Stimulated activated CD8-positive, alpha-beta memory T cell treated with anti-CD3 and anti-CD28 coated beads, Interleukin-15, amount 100 ng/mL, for 4 hours (primary cell): ENCODE results near the gene LIN54.
"Not testable (repeated sequence)": the region's sequence is repeated elsewhere in the genome, so short reads cannot be mapped to it uniquely, and the experiment has no call there.

Experiments
- DNase-seq, 2 donors: peaks; one replicate each; pipeline ENCODE4 v3.0.0-alpha.2; 2020; ENCODE audit warnings: low read depth in 2 of 2

The LIN54 gene

DNA sequence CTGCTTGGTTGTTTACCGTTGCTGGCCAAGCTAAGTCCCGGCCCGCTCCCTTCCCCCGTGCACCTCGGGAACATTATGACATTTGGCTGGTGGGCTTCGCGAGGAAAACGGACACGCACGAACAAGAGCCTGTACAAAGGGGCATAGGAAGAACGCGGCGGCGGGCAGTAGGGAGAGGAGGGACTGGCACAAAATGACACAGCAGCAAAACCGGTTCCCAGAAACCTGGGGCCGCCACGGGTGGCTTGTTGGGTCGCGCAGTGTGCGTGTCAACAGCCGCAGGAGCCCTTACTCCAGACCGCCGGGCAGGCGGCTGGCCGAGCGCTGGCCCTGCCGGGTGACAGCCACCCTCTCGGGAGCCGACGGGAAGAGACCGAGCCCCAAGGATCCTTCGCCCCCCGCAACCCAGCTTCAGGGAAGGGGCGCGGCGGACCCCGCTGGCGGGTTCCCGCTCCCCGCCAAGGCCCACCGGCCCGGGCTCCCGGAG is 1.6 kb upstream of the LIN54 start:
- no peak for DNase-seq

DNA sequence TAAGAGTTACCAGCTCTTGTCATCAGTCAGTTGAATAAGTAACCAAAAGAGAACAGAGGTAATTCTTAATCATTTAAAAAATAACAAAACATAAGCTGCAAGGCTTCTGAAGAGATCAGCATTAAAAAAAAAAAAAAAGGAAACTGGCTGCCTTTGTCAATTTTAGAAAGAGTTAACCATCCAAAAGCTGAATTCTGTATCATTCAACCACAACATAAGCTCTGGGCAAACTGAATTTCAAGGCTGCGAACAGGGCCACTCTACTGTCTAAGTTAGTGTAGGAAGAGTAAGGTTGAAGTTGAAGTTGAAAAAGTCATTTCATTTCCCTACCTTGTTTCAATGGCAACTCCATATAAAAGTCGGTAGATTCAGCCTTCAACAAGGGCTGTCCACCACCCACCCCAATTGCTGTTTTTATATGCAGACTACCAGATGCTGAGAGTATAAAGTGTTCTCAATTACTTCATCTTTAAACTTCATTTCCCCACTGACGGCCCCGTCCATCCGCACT is 1.1 kb upstream of the LIN54 start:
- DNase-seq = no peak

GRCh38 chr4:83010111-83010521 is 507 bp downstream of the LIN54 start:
- no peak for DNase-seq

DNA sequence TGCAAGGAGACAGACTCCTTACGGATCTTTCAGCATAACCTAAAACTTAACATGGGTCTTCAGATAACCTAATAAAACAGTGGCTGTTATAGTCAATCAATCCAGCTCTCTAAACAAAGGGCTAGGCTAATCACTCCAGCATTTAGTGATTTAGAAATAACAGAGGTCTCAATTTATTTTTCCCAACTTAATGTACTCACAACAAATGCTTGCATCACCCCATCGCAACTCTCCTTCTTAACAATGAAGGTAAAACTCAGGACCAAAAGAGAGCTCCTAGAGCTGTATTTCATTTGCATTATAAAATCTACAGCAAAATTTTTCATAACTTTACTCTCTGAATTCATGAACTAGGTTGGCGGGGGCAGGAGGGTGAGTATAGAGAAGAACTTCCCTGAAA is 1.1 kb downstream of the LIN54 start:
- no peak for DNase-seq

DNA sequence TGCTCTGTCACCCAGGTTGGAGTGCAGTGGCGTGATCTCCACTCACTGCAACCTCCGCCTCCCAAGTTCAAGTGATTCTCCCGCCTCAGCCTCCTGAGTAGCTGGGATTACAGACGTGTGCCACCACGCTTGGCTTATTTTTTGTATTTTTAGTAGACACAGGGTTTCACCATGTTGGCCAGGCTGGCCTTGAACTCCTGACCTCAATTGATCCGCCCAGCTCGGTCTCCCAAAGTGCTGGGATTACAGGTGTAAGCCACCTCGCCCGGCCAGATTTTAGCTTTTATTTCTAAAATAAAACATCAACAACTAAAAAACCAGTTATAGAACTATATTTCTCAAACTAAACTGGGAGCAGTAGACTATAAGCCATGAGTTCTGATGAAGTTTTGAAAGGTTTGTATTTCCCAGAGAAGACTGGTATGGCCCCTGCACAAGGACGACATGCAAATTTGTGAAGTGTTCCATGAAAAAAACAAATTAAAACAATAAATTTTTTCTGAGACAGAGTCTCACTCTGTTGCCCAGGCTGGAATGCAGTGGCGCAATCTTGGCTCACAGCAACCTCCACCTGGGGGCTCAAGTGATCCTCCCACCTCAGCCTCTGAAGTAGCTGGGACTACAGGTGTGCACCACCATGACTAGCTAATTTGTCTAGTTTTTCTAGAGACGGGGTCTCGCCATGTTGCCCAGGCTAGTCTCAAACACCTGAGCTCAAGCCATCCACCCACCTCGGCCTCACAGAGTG is 7.4 kb downstream of the LIN54 start:
- DNase-seq = not testable (repeated sequence)

DNA sequence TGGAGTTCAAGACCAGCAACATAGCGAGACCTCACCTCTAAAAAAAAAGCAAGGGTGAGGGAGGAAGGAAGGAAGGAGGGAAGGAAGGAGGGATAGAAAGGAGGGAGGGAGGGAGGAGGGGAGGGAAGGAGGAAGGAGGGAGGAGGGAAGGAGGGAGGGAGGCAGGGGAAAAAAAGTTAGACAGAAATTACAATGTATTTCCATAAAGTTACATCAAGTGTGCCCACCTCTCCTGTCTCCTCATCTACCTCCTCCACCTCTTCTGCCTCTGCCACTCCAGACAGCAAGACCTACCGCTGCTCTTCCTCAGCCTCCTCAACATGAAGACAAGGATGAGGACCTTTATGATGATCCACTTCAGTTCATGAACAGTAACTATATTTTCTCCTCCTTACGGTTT is 8.3 kb downstream of the LIN54 start:
- no peak for DNase-seq

GRCh38 chr4:82998898-82999297 is 11.7 kb downstream of the LIN54 start:
- DNase-seq = no peak

GRCh38 chr4:82994834-82995233 is 15.8 kb downstream of the LIN54 start:
- DNase-seq = no peak

DNA sequence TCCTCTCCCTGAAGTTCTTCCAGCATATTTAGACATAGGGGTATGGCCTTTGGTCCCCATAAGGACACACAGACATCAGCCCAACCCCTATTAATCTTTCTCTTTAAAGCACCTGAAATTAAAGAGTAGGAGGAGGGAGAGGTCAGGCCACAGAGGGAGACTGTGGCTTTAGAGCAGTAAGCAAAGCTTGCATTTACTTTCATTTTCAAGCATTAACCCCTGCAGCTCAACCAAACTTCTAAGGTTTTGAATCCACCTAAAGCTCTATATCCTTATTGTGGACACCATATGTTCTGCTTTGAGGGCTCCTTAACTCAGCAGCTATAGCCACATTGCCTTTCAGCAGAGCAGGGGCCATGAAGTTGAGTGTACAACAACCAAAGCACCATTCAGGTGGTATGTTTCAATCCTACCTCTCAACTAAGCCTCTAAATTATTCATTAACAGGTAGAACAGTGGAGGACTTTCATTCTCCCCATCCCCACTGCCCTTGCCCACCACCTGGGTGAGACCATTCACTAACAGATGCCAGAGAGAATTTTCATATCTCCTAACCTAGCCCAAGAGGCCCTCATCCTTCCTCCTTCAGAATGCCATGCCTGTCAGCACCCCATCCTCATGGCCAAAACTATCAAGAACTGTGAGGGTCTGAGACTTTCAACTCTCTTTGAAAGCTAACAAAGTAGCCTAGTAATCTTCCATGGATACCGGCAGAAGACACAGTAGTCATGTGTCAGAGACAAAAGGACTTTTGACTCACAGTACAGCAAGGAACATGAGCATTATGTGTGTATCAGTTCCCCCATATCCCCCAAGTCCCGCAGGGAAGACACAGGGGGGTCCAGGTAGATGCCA is 20.8 kb downstream of the LIN54 start:
- DNase-seq = no peak

GRCh38 chr4:82988323-82988832 is 22.2 kb downstream of the LIN54 start:
- DNase-seq = no peak

GRCh38 chr4:82987519-82987918 is 23.1 kb downstream of the LIN54 start:
- DNase-seq = not testable (repeated sequence)

- no peak for DNase-seq
Observed at GRCh38 chr4:82984459-82984858, 26.2 kb downstream of the LIN54 start.

- no peak for DNase-seq
Observed at GRCh38 chr4:82983444-82983843, 27.2 kb downstream of the LIN54 start.

DNA sequence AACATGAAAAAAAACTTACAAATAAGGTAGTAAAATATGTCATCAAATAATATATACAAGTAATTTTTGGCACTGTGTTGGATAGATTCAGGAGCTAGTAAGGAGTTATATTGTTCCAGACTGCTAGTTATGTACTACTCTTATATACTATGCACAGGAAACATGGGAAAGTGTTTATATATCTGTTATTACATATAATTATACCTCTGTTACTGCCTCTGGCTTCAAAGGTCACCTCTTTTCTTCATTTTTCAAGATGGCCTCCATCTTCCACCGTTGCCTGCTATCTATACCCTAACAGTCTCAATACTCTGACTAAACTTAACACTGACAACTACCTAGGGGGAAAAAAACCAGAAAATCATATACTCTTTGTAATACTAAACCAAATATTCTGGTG is 29.5 kb downstream of the LIN54 start:
- DNase-seq = no peak

GRCh38 chr4:82975792-82976191 is 34.8 kb downstream of the LIN54 start:
- DNase-seq = no peak

DNA sequence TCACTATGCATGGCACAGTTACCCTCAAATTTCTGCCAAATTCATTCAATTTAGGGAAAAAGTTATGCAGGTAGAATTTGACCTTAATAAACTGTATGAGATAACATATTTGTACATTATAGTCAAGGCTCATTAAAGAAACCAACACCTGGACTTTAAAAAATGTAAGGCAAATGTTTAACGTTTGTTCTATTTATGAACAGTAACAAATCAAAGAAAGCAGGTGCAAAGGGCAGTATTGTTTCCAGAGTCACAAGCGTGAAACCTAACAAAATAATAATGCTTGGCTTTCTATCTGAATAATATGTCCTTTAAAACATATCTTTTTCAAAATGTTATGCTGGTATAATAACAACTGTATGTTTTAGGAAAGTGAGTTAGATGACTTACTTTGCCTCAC is 41.2 kb downstream of the LIN54 start:
- DNase-seq = no peak

- DNase-seq = no peak
Observed at GRCh38 chr4:82968972-82969371, 41.7 kb downstream of the LIN54 start.

DNA sequence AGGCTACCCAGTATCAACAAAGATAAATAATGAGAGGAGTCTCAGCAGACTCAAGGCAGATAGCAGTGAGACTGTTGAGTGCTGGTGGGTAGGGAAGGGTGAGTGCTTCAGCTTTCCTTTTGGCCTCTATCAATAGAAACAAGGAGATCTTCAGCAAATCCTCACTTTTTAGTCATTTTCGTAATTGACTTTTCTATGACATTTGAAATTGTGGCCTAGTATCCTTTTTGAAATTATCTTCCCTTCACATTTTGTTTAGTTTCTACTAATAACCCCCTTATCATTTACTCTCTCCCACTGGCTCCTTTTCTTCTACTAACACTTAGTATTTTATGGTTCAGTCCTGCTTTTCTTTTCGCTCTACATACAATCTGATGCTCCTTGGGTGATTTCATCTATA is 44.9 kb downstream of the LIN54 start:
- no peak for DNase-seq

- DNase-seq = no peak
Observed at GRCh38 chr4:82957045-82957444, 53.6 kb downstream of the LIN54 start.

DNA sequence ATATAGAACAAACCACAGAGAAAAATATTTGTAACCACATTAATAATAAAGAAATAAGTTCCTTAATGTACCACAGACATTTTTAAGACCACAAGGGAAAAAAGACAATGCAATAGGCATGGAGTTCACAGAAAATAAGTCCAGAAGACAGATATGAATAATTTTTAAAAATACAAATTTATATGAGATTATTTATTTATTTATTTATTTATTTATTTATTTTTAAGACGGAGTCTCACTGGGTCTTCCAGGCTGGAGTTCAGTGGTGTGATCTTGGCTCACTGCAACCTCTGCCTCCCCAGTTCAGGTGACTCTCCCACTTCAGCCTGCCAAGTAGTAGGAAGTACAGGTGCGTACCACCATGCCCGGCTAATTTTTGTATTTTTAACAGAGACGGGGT is 56.4 kb downstream of the LIN54 start:
- DNase-seq = no peak

DNA sequence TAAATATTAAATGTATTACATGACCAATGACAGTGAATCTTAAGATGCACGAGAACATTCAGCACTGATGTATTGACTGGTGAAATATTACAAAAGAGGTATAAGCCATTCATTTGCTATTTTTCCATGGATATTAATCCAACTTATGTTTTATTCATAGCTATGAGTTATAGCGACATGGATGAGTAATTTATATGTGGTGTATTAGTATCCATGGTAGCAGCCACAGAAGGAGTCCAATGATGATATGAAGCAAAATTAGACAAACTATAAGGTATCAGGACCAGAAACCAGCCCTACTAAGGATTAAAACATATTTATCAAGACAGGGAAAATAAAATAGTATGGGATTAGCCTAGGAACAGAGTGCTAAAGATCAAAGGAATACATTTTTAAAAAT is 59.4 kb downstream of the LIN54 start:
- DNase-seq = no peak

- DNase-seq = no peak
Observed at GRCh38 chr4:82948647-82949204, 61.9 kb downstream of the LIN54 start.
